CD4-positive, alpha-beta T cell treated with Interleukin-2 at 100 ng/mL for 4 hours (primary cell): ENCODE data around the gene RMI1.
"Not testable (repeated sequence)": the region's sequence is repeated elsewhere in the genome, so short reads cannot be mapped to it uniquely, and the experiment has no call there.

Experiments
- DNase-seq: peaks from one replicate; pipeline ENCODE4 v3.0.0-alpha.2; 2020; ENCODE audit warnings: low spot score

Gene RMI1

GRCh38 chr9:83980395-83981125 lies at the start of gene RMI1:
RMI1 (plus strand) TSS chr9:83980805; CDS start chr9:84000987, 20,182 bp downstream.
- peak; percentile 99 for DNase-seq

- DNase-seq, result no peak
Measured at GRCh38 chr9:83930881-83931280, 49.7 kb upstream of the RMI1 start.

GRCh38 chr9:83932011-83932410 lies 48.6 kb upstream of the RMI1 start:
- DNase-seq, result no peak

- no peak for DNase-seq
Measured at GRCh38 chr9:83932851-83933250, 47.8 kb upstream of the RMI1 start.

- no peak for DNase-seq
Measured at GRCh38 chr9:83933790-83934189, 46.8 kb upstream of the RMI1 start.

- no peak for DNase-seq
Measured at GRCh38 chr9:83934569-83935275, 45.9 kb upstream of the RMI1 start.

GRCh38 chr9:83935276-83935935 lies 45.2 kb upstream of the RMI1 start:
- DNase-seq, result no peak

- DNase-seq, result no peak
Measured at GRCh38 chr9:83936523-83936922, 44.1 kb upstream of the RMI1 start.

- peak; percentile 83 for DNase-seq
Measured at GRCh38 chr9:83937861-83938455, 42.6 kb upstream of the RMI1 start.

GRCh38 chr9:83940590-83941303 lies 39.9 kb upstream of the RMI1 start:
- DNase-seq, result no peak

GRCh38 chr9:83948096-83948495 lies 32.5 kb upstream of the RMI1 start:
- not testable (repeated sequence) for DNase-seq

GRCh38 chr9:83956086-83956435 lies 24.5 kb upstream of the RMI1 start:
- peak; percentile 23 for DNase-seq

- peak; percentile 57 for DNase-seq
Measured at GRCh38 chr9:83956436-83957247, 24.0 kb upstream of the RMI1 start.

- DNase-seq, result no peak
Measured at GRCh38 chr9:83957248-83957513, 23.4 kb upstream of the RMI1 start.

GRCh38 chr9:83959061-83959460 lies 21.5 kb upstream of the RMI1 start:
- no peak for DNase-seq

GRCh38 chr9:83960991-83961390 lies 19.6 kb upstream of the RMI1 start:
- no peak for DNase-seq

- no peak for DNase-seq
Measured at GRCh38 chr9:83962165-83962564, 18.4 kb upstream of the RMI1 start.

- no peak for DNase-seq
Measured at GRCh38 chr9:83964973-83965349, 15.6 kb upstream of the RMI1 start.

GRCh38 chr9:83965350-83966208 lies 15.0 kb upstream of the RMI1 start:
- no peak for DNase-seq

GRCh38 chr9:83966209-83966582 lies 14.4 kb upstream of the RMI1 start:
- no peak for DNase-seq

- no peak for DNase-seq
Measured at GRCh38 chr9:83967073-83967472, 13.5 kb upstream of the RMI1 start.
